Colonic mucosa (tissue), 4 donors: Measurements from ENCODE around the gene TCERG1. TPM values are rescaled to one million over a fixed set of nuclear protein-coding genes. Genes with fewer than 3 reads are reported as not detected.

Experiments used
- DNase-seq: peaks from one replicate; pipeline ENCODE4 v3.0.0-alpha.2; 2020
- H3K27ac ChIP-seq: fragments of 200-600 bp; one replicate; pipeline ENCODE4 v1.8.0; 2021
- H3K27me3 ChIP-seq: fragments of 200-600 bp; one replicate; pipeline ENCODE4 v1.8.0; 2021
- H3K36me3 ChIP-seq: fragments of 200-600 bp; one replicate; pipeline ENCODE4 v1.8.0; 2021
- H3K4me1 ChIP-seq: fragments of 200-600 bp; one replicate; pipeline ENCODE4 v1.8.0; 2021; ENCODE audit warnings: mild to moderate bottlenecking
- H3K4me3 ChIP-seq: fragments of 200-600 bp; one replicate; pipeline ENCODE4 v1.8.0; 2021
- H3K9ac ChIP-seq, 2 donors: one replicate each; pipeline ENCODE4 v1.7.0; 2013; ENCODE audit warnings: control low read depth in 2 of 2, low read depth in 2 of 2, low read length in 2 of 2
- H3K9me3 ChIP-seq: fragments of 200-600 bp; one replicate; pipeline ENCODE4 v1.8.0; 2021
- CTCF ChIP-seq: fragments of 200-600 bp; IDR thresholded peaks from one replicate; pipeline ENCODE4 v1.8.0; 2022; ENCODE audit warnings: antibody characterized with exemption, mild to moderate bottlenecking
- intact Hi-C: fragments of 100-400 bp; cut with DNase I; formaldehyde crosslinking; loops from one replicate; pipeline ENCODE4 v1.14.1; 2022
- total RNA-seq, 2 donors: library from RNA; stranded (reverse); fragmentation: NEBNext Ultra II Directional in 1 of 2; extraction: Animal tissue kit (Norgen Biotek cat#: 25700) in 1 of 2; gene quantifications; one replicate each; pipeline ENCODE4 v1.2.1, GENCODE V29; 2021
- donor health status: healthy.
- donor health status: DM: no; HTN: no; CAD: no.
- donor health status: DM: no; HTN: no; CAD: no.

The TCERG1 gene
- total RNA-seq, 2 donors from 2014 or later, result 54.0 to 61.7 TPM

GRCh38 chr5:146482775-146483174 lies 35.6 kb downstream of the TCERG1 start:
- Histone ChIP-seq H3K27ac (no peak overlapping the region), H3K4me3 (no peak overlapping the region), H3K36me3 (no peaks in the 10 kb centered on the region), H3K4me1 (no peaks in the 10 kb centered on the region), H3K9ac (no peak overlapping the region), H3K27me3 (no peaks in the 10 kb centered on the region), H3K9me3 (no peaks in the 10 kb centered on the region)
- intact Hi-C loops, result no loop called here
- no peak for TF ChIP-seq CTCF
- DNase-seq, result no peak

- H3K4me3 ChIP-seq, result no peak overlapping the region
- no peaks in the 10 kb centered on the region for H3K4me1 ChIP-seq
- TF ChIP-seq CTCF, result no peak
- no peaks in the 10 kb centered on the region for H3K36me3 ChIP-seq
- no peak overlapping the region for H3K9ac ChIP-seq
- no peak for DNase-seq
- no peaks in the 10 kb centered on the region for H3K9me3 ChIP-seq
- no peaks in the 10 kb centered on the region for H3K27me3 ChIP-seq
- intact Hi-C loops, result no loop called here
- H3K27ac ChIP-seq, result no peak overlapping the region
Measured at GRCh38 chr5:146484714-146485391, 37.7 kb downstream of the TCERG1 start.

GRCh38 chr5:146490089-146490843 lies 43.1 kb downstream of the TCERG1 start:
- Histone ChIP-seq H3K27ac (no peak overlapping the region), H3K9ac (no peak overlapping the region), H3K4me3 (no peak overlapping the region), H3K4me1 (no peaks in the 10 kb centered on the region), H3K9me3 (no peaks in the 10 kb centered on the region), H3K27me3 (no peaks in the 10 kb centered on the region), H3K36me3 (no peaks in the 10 kb centered on the region)
- no peak for DNase-seq
- TF ChIP-seq CTCF, result no peak
- intact Hi-C loops, result no loop called here

- no peak for TF ChIP-seq CTCF
- H3K9me3 ChIP-seq, result no peaks in the 10 kb centered on the region
- DNase-seq, result no peak
- H3K27me3 ChIP-seq, result no peaks in the 10 kb centered on the region
- no peaks in the 10 kb centered on the region for H3K36me3 ChIP-seq
- H3K9ac ChIP-seq, result no peak overlapping the region
- H3K27ac ChIP-seq, result no peak overlapping the region
- intact Hi-C loops, result no loop called here
- no peaks in the 10 kb centered on the region for H3K4me1 ChIP-seq
- no peak overlapping the region for H3K4me3 ChIP-seq
Measured at GRCh38 chr5:146494656-146495055, 47.5 kb downstream of the TCERG1 start.

GRCh38 chr5:146499680-146500079 lies 52.5 kb downstream of the TCERG1 start:
- no peaks in the 10 kb centered on the region for H3K36me3 ChIP-seq
- TF ChIP-seq CTCF, result no peak
- H3K4me1 ChIP-seq, result no peaks in the 10 kb centered on the region
- H3K9me3 ChIP-seq, result no peaks in the 10 kb centered on the region
- H3K4me3 ChIP-seq, result no peak overlapping the region
- DNase-seq, result no peak
- no peak overlapping the region for H3K9ac ChIP-seq
- no peaks in the 10 kb centered on the region for H3K27me3 ChIP-seq
- intact Hi-C loops, result no loop called here
- H3K27ac ChIP-seq, result no peak overlapping the region
